Measurements from ENCODE around the gene DDX52. TPM values are rescaled to one million over a fixed set of nuclear protein-coding genes. Genes with fewer than 3 reads are reported as not detected.
A peak's percentile ranks its signal among the peaks of the same experiment; 100 is the strongest.
"Not testable (repeated sequence)": the region's sequence is repeated elsewhere in the genome, so short reads cannot be mapped to it uniquely, and the experiment has no call there.

Gene DDX52
- 37.9 TPM for total RNA-seq

GRCh38 chr17:37643118-37643766, at the start of gene DDX52:
DDX52 (minus strand) TSS chr17:37643446; CDS start chr17:37643420, 26 bp downstream.
- DNase-seq (ENCODE audit: low spot score), result peak; percentile 91

- DNase-seq (ENCODE audit: low spot score), result no peak
Observed at GRCh38 chr17:37691807-37692206, 48.6 kb upstream of the DDX52 start.

GRCh38 chr17:37689317-37689716, 46.1 kb upstream of the DDX52 start:
- no peak for DNase-seq (ENCODE audit: low spot score)

- DNase-seq (ENCODE audit: low spot score), result no peak
Observed at GRCh38 chr17:37683454-37683984, 40.3 kb upstream of the DDX52 start.

GRCh38 chr17:37682007-37682406, 38.8 kb upstream of the DDX52 start:
- no peak for DNase-seq (ENCODE audit: low spot score)

GRCh38 chr17:37679995-37680394, 36.7 kb upstream of the DDX52 start:
- not testable (repeated sequence) for DNase-seq (ENCODE audit: low spot score)

- DNase-seq (ENCODE audit: low spot score), result no peak
Observed at GRCh38 chr17:37678036-37678435, 34.8 kb upstream of the DDX52 start.

GRCh38 chr17:37677021-37677420, 33.8 kb upstream of the DDX52 start:
- no peak for DNase-seq (ENCODE audit: low spot score)

- no peak for DNase-seq (ENCODE audit: low spot score)
Observed at GRCh38 chr17:37676115-37676925, 33.1 kb upstream of the DDX52 start.

- DNase-seq (ENCODE audit: low spot score), result no peak
Observed at GRCh38 chr17:37674511-37674910, 31.3 kb upstream of the DDX52 start.

GRCh38 chr17:37673386-37673785, 30.1 kb upstream of the DDX52 start:
- no peak for DNase-seq (ENCODE audit: low spot score)

GRCh38 chr17:37672548-37673078, 29.4 kb upstream of the DDX52 start:
- no peak for DNase-seq (ENCODE audit: low spot score)

- DNase-seq (ENCODE audit: low spot score), result no peak
Observed at GRCh38 chr17:37671824-37672547, 28.7 kb upstream of the DDX52 start.

GRCh38 chr17:37671028-37671823, 28.0 kb upstream of the DDX52 start:
- DNase-seq (ENCODE audit: low spot score), result no peak

GRCh38 chr17:37667039-37667438, 23.8 kb upstream of the DDX52 start:
- DNase-seq (ENCODE audit: low spot score), result no peak

GRCh38 chr17:37664214-37664613, 21.0 kb upstream of the DDX52 start:
- DNase-seq (ENCODE audit: low spot score), result no peak

GRCh38 chr17:37662353-37662752, 19.1 kb upstream of the DDX52 start:
- no peak for DNase-seq (ENCODE audit: low spot score)

- no peak for DNase-seq (ENCODE audit: low spot score)
Observed at GRCh38 chr17:37661400-37662014, 18.3 kb upstream of the DDX52 start.

- DNase-seq (ENCODE audit: low spot score), result no peak
Observed at GRCh38 chr17:37659925-37660324, 16.7 kb upstream of the DDX52 start.

GRCh38 chr17:37657202-37657601, 14.0 kb upstream of the DDX52 start:
- no peak for DNase-seq (ENCODE audit: low spot score)

GRCh38 chr17:37651849-37652248, 8.6 kb upstream of the DDX52 start:
- DNase-seq (ENCODE audit: low spot score), result no peak
